Fibroblast of lung (primary cell): Measurements from ENCODE around the gene CCDC196.

ENCODE experiments used
- CTCF ChIP-seq, 2 donors: IDR thresholded peaks in 1 of 2; conservative IDR thresholded peaks in 1 of 2; 1 replicate in 1 of 2; 2 replicates in 1 of 2; pipeline ENCODE4 v1.5.1; 2011 to 2012; ENCODE audit warnings: low read length in 2 of 2, control low read depth in 1 of 2, inconsistent platforms in 1 of 2, low read depth in 1 of 2, mild to moderate bottlenecking in 1 of 2
- EZH2 ChIP-seq: IDR thresholded peaks from 2 replicates; pipeline ENCODE4 v1.5.1; 2012; ENCODE audit warnings: low read length, control low read depth, mild to moderate bottlenecking; ENCODE audit errors: missing control alignments

DNA sequence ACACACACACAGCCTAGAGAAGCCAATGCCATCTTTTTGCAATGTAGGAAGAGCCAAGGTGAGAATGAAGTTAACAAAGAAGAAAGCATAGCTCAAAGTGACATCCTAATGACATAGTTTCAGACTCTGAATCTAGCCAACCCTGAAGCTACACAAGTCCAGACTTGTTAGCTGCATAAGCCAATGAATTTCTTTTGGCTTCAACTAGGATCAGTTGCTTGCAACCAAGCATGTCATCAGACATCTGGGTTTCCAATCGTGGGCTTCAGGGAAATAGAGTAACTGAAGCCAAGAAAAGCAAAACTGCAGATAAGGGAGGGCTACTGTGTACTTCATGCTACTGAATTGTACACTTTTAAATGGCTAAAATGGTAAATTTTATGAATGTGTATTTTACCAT lies 17.4 kb downstream of the CCDC196 start:
- TF ChIP-seq CTCF (conservative IDR thresholded peaks at IDR 0.05 in 1 of 2, IDR thresholded peaks at IDR 0.05 in 1 of 2; ENCODE audit: low read depth in 1 of 2, low read length in 2 of 2) (no peak), EZH2 (no peak)
